Measurements from ENCODE around the gene MFNG.

DNA sequence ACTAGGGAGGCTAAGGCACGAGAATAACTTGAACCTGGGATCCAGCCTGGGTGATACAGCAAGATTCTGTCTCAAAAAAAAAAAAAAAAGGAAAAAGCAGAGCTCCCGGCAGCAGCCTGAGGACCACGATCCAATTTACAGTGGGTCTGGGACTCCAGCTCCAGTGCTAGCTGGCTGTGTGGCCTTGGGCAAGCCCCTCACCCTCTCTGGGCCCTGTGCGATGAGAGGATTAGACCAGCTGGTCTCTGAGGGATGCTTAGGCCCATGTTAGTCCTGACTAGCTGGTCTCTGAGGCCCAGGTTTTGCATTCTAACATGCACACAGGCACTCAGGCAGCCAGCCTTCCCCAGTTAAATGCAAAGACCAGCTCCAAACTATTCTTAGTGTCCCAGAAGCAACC, 19.4 kb upstream of the MFNG start:
- TF ChIP-seq, protein P1, sequence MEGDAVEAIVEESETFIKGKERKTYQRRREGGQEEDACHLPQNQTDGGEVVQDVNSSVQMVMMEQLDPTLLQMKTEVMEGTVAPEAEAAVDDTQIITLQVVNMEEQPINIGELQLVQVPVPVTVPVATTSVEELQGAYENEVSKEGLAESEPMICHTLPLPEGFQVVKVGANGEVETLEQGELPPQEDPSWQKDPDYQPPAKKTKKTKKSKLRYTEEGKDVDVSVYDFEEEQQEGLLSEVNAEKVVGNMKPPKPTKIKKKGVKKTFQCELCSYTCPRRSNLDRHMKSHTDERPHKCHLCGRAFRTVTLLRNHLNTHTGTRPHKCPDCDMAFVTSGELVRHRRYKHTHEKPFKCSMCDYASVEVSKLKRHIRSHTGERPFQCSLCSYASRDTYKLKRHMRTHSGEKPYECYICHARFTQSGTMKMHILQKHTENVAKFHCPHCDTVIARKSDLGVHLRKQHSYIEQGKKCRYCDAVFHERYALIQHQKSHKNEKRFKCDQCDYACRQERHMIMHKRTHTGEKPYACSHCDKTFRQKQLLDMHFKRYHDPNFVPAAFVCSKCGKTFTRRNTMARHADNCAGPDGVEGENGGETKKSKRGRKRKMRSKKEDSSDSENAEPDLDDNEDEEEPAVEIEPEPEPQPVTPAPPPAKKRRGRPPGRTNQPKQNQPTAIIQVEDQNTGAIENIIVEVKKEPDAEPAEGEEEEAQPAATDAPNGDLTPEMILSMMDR (conservative IDR thresholded peaks at IDR 0.05; ENCODE audit: low read length) = no peak
- TF ChIP-seq EZH2phosphoT487 (IDR thresholded peaks at IDR 0.05; ENCODE audit: borderline replicate concordance) = no peak

Data from Loucy (cell line).